Heart left ventricle (tissue), 16 donors: Measurements from ENCODE around the gene STXBP6. TPM values are rescaled to one million over a fixed set of nuclear protein-coding genes. Genes with fewer than 3 reads are reported as not detected.
A peak's percentile ranks its signal among the peaks of the same experiment; 100 is the strongest.
"Not testable (repeated sequence)": the region's sequence is repeated elsewhere in the genome, so short reads cannot be mapped to it uniquely, and the experiment has no call there.

ENCODE experiments used
- ATAC-seq, 4 donors: fragments of 200-7000 bp; cut with Tn5 transposase; one replicate each; pipeline ENCODE4 v1.9.1; 2020 to 2022; ENCODE audit warnings: moderate library complexity in 4 of 4, mild to moderate bottlenecking in 3 of 4, moderate number of reproducible peaks in 1 of 4
- DNase-seq, 5 donors: peaks; one replicate each; pipeline ENCODE4 v3.0.0-alpha.2; 2020
- H3K27ac ChIP-seq, 12 donors: fragments of 200-600 bp; sonication (generic) in 4 of 12; one replicate each; pipeline versions ENCODE4 v1.5.0 to v1.8.0; 2016 to 2022; ENCODE audit warnings: mild to moderate bottlenecking in 2 of 12
- H3K27me3 ChIP-seq, 9 donors: fragments of 200-600 bp; sonication (generic) in 2 of 9; one replicate each; pipeline versions ENCODE4 v1.5.1 to v1.8.0; 2016 to 2022; ENCODE audit warnings: mild to moderate bottlenecking in 3 of 9
- H3K36me3 ChIP-seq, 9 donors: fragments of 200-600 bp; sonication (generic) in 2 of 9; one replicate each; pipeline versions ENCODE4 v1.5.0 to v1.8.0; 2018 to 2022; ENCODE audit warnings: mild to moderate bottlenecking in 2 of 9
- H3K4me1 ChIP-seq, 12 donors: fragments of 200-600 bp; sonication (generic) in 4 of 12; one replicate each; pipeline versions ENCODE4 v1.5.0 to v1.8.0; 2016 to 2022; ENCODE audit warnings: mild to moderate bottlenecking in 3 of 12
- H3K4me3 ChIP-seq, 12 donors: fragments of 200-600 bp; sonication (generic) in 4 of 12; one replicate each; pipeline versions ENCODE4 v1.5.0 to v1.8.0; 2017 to 2022; ENCODE audit warnings: mild to moderate bottlenecking in 9 of 12, moderate library complexity in 4 of 12
- H3K9me3 ChIP-seq, 12 donors: fragments of 200-600 bp; sonication (generic) in 4 of 12; one replicate each; pipeline versions ENCODE4 v1.5.0 to v1.8.0; 2016 to 2022; ENCODE audit warnings: mild to moderate bottlenecking in 1 of 12
- POLR2A ChIP-seq, 2 donors: fragments of 450-650 bp; IDR thresholded peaks; one replicate each; pipeline ENCODE4 v1.6.1; 2017; ENCODE audit warnings: antibody characterized with exemption in 2 of 2, mild to moderate bottlenecking in 2 of 2, moderate library complexity in 2 of 2
- WGBS, 4 donors: extraction: QIAGEN DNeasy Blood & Tissue Kit in 2 of 4; methylation state at CpG; one replicate each; pipeline versions ENCODE4 v1.1.5 to v1.1.7; 2013 to 2018; 5-methylcytosine and 5-hydroxymethylcytosine counted together
- intact Hi-C, 10 donors: fragments of 100-400 bp; cut with DNase I; formaldehyde crosslinking; loops; one replicate each; pipeline versions ENCODE4 v1.11.1 to v1.14.2; 2022
- polyA plus RNA-seq, 2 donors: library from polyadenylated mRNA; stranded (reverse); fragments of 200-250 nt; gene quantifications; one replicate each; pipeline ENCODE4 v1.2.3, GENCODE V29; 2013
- total RNA-seq, 9 donors: library from RNA; depleted of rRNA in 2 of 9; stranded (reverse); fragments of >200 nt in 2 of 9; fragmentation: NEBNext Ultra II Directional in 3 of 9; extraction: Animal tissue kit (Norgen Biotek cat#: 25700) in 3 of 9; gene quantifications; one replicate each; pipeline versions ENCODE4 v1.1.0 to v1.2.4, GENCODE V29; 2016 to 2023
- TF ChIP-seq, protein P1 (sequence below), 12 donors: fragments of 200-600 bp; sonication (generic) in 4 of 12; IDR thresholded peaks; one replicate each; pipeline versions ENCODE4 v1.5.0 to v1.8.0; 2018 to 2022; ENCODE audit warnings: antibody characterized with exemption in 12 of 12, mild to moderate bottlenecking in 5 of 12
- donor health status: ischemic (EF 13 %, LVEDD 7.1; RV severe dilation, severe dysfunction).
- donor health status: healthy with polysubstance abuse.
- donor health status: DM: no; HTN: yes; CAD: no.
- donor health status: DM: no; HTN: no; CAD: no.
- donor health status: ischemic (EF 25% LVEDD 6.9; RV normal size, moderate dysfunction).
- donor health status: ischemic (EF 25% LVEDD 5.7; RV mildly dilated, moderate dysfunction).
- donor health status: healthy.
- donor health status: DM: yes; HTN: yes; CAD: no.
- donor health status: ischemic (EF 35%, LVEDD 5.7; RV mildly dilated, moderate dysfunction).
- donor health status: nonischemic (EF 11% LVEDD 7.7; RV severe dilation, severe dysfunction).
- donor health status: DM: yes; HTN: yes; CAD: no.
- donor health status: PGD.
- donor health status: ischemic (EF 29% LVEDD 5.4; RV normal size, mild dysfunction).
- donor health status: nonischemic (EF 23%, LVEDD 6.1; RV moderate dilation, normal function).

STXBP6 gene
- total and polyA plus RNA-seq, 11 donors, result 12.5 to 57.3 (median 23.7) TPM

DNA sequence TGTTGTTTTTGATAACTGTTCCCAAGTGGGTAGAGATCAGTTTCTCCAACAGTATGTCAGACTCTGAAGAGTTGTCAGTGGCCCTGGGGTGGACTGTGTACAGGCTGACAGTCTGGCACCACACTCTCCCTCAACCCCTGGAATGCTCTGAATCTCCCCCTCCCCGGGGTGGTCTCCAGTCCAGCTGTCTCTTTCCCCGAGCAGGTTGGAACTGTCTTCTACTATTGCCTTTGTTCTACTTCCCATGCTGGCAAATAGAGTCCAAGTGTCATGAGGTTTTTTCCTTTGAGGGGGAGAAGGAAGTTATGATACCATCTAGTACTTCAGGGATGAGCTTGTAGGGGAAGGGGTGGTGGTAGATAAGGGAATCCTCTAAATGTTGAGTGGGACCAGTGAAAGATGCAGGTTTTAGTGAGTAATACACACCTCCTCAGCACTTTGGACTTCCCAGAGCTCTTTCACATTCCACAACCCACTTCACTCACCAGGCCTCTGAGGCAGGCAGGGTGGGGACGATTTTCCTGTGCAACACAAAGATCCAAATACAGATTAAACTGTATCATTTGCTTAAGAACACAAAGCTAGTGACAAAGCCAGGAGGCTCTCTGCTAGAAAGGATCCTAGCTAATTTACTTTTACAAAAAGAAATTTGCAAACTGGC, 245.3 kb downstream of the STXBP6 start:
- 48 to 66% (median 52%) methylated on average over 3 of the region's 3 CpGs for WGBS, 4 donors
- DNase-seq (no peak), ATAC-seq (peak in 3 of 4 donors; percentile 12 to 61 (median 18))
- Histone ChIP-seq H3K4me3 (no peak overlapping the region), H3K4me1 (peaks cover 0 to 23% (median 8%) of the 10 kb centered on the region in 12 donors), H3K36me3 (no peaks in the 10 kb centered on the region), H3K27ac (no peak overlapping the region), H3K9me3 (no peaks in the 10 kb centered on the region), H3K27me3 (no peaks in the 10 kb centered on the region)
- intact Hi-C loops, result loop anchor here (1.0 to 10.0 kb wide), 6 partner anchors 67 to 348 kb away; no protein-coding TSS in a partner anchor
- TF ChIP-seq, protein P1, sequence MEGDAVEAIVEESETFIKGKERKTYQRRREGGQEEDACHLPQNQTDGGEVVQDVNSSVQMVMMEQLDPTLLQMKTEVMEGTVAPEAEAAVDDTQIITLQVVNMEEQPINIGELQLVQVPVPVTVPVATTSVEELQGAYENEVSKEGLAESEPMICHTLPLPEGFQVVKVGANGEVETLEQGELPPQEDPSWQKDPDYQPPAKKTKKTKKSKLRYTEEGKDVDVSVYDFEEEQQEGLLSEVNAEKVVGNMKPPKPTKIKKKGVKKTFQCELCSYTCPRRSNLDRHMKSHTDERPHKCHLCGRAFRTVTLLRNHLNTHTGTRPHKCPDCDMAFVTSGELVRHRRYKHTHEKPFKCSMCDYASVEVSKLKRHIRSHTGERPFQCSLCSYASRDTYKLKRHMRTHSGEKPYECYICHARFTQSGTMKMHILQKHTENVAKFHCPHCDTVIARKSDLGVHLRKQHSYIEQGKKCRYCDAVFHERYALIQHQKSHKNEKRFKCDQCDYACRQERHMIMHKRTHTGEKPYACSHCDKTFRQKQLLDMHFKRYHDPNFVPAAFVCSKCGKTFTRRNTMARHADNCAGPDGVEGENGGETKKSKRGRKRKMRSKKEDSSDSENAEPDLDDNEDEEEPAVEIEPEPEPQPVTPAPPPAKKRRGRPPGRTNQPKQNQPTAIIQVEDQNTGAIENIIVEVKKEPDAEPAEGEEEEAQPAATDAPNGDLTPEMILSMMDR (IDR thresholded peaks at IDR 0.05), result no peak
- TF ChIP-seq POLR2A (IDR thresholded peaks at IDR 0.05), result no peak

DNA sequence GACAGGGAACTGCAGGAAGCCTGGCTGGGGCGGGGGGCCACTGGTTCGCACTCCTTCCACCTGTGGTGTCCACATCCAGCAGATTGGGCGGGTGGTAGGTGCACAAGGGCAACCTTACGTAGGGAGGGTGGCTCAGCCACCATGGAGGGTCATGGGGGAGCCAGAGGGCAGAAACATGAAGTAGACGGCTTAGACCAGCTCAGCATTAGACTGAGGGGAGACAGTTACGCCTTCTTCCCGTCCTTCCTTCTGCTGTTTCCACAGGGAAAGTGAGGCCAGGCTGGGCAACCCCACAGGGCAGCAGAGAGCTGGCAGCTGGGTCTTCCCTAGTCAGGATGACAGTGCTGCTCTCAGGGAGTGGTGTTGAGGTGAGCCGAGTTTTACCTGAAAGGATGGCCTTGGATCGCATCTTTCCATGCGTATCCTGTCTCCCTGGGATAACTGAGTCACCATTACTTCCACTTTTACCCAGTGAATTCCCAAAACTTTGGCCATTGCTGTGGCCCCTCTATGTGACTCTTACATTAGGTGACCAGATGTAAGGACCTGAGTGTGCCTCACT, 245.9 kb downstream of the STXBP6 start:
- Histone ChIP-seq H3K9me3 (no peaks in the 10 kb centered on the region), H3K4me3 (no peak overlapping the region), H3K4me1 (peaks cover 0 to 23% (median 8%) of the 10 kb centered on the region in 12 donors), H3K27ac (no peak overlapping the region), H3K27me3 (no peaks in the 10 kb centered on the region), H3K36me3 (no peaks in the 10 kb centered on the region)
- no peak for DNase-seq
- intact Hi-C loops, result loop anchor here in 3 of 10 donors (5.0 to 10.0 kb wide), 2 partner anchors 67 to 69 kb away; no protein-coding TSS in a partner anchor
- 84 to 92% (median 87%) methylated on average over 10 of the region's 10 CpGs for WGBS, 4 donors
- ATAC-seq, result peak in 1 of 4 donors; percentile 31
- TF ChIP-seq POLR2A (IDR thresholded peaks at IDR 0.05), result no peak
- TF ChIP-seq, protein P1 (IDR thresholded peaks at IDR 0.05), result no peak

DNA sequence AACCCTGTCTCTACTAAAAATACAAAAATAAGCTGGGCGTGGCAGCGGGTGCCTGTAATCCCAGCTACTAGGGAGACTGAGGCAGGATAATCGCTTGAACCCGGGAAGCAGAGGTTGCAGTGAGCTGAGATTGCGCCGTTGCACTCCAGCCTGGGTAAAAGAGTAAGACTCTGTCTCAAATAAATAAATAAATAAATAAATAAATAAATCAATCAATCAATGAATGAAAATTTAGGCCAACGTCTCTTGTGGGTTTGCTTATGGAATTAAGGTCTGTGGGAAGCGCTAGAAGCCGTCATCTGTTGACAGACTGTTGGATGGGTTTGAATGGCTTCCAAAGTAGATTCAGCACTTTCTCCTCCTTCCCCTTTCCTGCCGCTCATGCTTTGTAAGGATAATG, 246.5 kb downstream of the STXBP6 start:
- not testable (repeated sequence) for H3K36me3 ChIP-seq, H3K27ac ChIP-seq, ATAC-seq, H3K4me3 ChIP-seq, H3K27me3 ChIP-seq, DNase-seq, H3K9me3 ChIP-seq
- WGBS, 4 donors, result 92 to 98% (median 97%) methylated on average over 10 of the region's 10 CpGs
- H3K4me1 ChIP-seq, result peaks cover 0 to 23% (median 8%) of the 10 kb centered on the region in 12 donors
- intact Hi-C loops, result loop anchor here in 3 of 10 donors (5.0 to 10.0 kb wide), 2 partner anchors 66 to 69 kb away; no protein-coding TSS in a partner anchor

DNA sequence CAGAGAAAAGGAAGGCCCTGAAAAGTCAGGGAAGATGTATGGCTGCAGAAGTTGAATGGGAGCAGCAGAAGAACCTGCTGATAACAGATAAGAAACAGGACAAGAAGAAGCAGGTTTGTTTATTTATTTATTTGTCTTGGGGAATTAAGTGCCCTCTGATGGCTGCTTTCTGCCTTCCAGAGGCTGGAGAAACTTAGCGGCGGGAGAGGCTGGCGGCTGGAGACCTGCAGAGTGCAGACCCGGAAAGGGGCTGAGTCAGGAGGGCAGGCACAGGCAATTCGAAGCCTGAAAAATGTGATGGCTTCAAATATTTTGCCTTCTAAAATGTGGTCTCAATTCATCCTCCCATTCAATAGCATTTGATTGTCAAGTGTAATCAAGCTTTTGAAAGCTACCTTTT, 247.7 kb downstream of the STXBP6 start:
- Histone ChIP-seq H3K4me1 (peaks cover 0 to 23% (median 8%) of the 10 kb centered on the region in 12 donors), H3K36me3 (no peaks in the 10 kb centered on the region), H3K27me3 (no peaks in the 10 kb centered on the region), H3K9me3 (no peaks in the 10 kb centered on the region), H3K4me3 (no peak overlapping the region), H3K27ac (no peak overlapping the region)
- intact Hi-C loops, result loop anchor here in 3 of 10 donors (5.0 to 10.0 kb wide), 2 partner anchors 65 to 67 kb away; no protein-coding TSS in a partner anchor
- ATAC-seq (no peak), DNase-seq (no peak)
- no peak for TF ChIP-seq POLR2A (IDR thresholded peaks at IDR 0.05)
- TF ChIP-seq, protein P1 (IDR thresholded peaks at IDR 0.05), result no peak
- 93 to 97% (median 94%) methylated on average over 5 of the region's 5 CpGs for WGBS, 4 donors
